ENCODE measurements around the gene RFT1. TPM values are rescaled to one million over a fixed set of nuclear protein-coding genes. Genes with fewer than 3 reads are reported as not detected.

RFT1 gene
- total RNA-seq, 4 donors from 2014 or later = 8.3 to 19.7 (median 10.2) TPM

GRCh38 chr3:53092942-53093341 lies 37.3 kb downstream of the RFT1 start:
- WGBS = 91% methylated on average over 2 of the region's 2 CpGs
- Histone ChIP-seq H3K36me3 (peaks cover 74% of the 10 kb centered on the region), H3K27ac (no peak overlapping the region), H3K27me3 (no peaks in the 10 kb centered on the region), H3K4me1 (peaks cover 16% of the 10 kb centered on the region), H3K4me3 (no peak overlapping the region), H3K9me3 (no peaks in the 10 kb centered on the region)
- TF ChIP-seq POLR2AphosphoS5 (IDR thresholded peaks at IDR 0.05) = no peak
- no peak for TF ChIP-seq CTCF (IDR thresholded peaks at IDR 0.05)
- TF ChIP-seq POLR2A (IDR thresholded peaks at IDR 0.05) = no peak
- TF ChIP-seq EP300 (IDR thresholded peaks at IDR 0.05) = no peak
- DNase-seq (ENCODE audit: low spot score in 2 of 2) = no peak

- WGBS = 97% methylated on average over 11 of the region's 11 CpGs
These were observed 38.0 kb downstream of the RFT1 start for GRCh38 chr3:53092216-53092615.

GRCh38 chr3:53091011-53091410 lies 39.2 kb downstream of the RFT1 start:
- 82% methylated on average over 5 of the region's 5 CpGs for WGBS
- Histone ChIP-seq H3K9me3 (no peaks in the 10 kb centered on the region), H3K27ac (no peak overlapping the region), H3K4me1 (peaks cover 16% of the 10 kb centered on the region), H3K4me3 (no peak overlapping the region), H3K27me3 (no peaks in the 10 kb centered on the region), H3K36me3 (peaks cover 66% of the 10 kb centered on the region)
- TF ChIP-seq POLR2AphosphoS5 (IDR thresholded peaks at IDR 0.05) = no peak
- no peak for DNase-seq (ENCODE audit: low spot score in 2 of 2)

More at GRCh38 chr3:53092216-53092615, 38.0 kb downstream of the RFT1 start:
- Histone ChIP-seq H3K4me1 (peaks cover 16% of the 10 kb centered on the region), H3K27me3 (no peaks in the 10 kb centered on the region), H3K9me3 (no peaks in the 10 kb centered on the region), H3K4me3 (no peak overlapping the region), H3K36me3 (peaks cover 67% of the 10 kb centered on the region), H3K27ac (no peak overlapping the region)
- no peak for DNase-seq (ENCODE audit: low spot score in 2 of 2)
- no peak for TF ChIP-seq EP300 (IDR thresholded peaks at IDR 0.05)
- no peak for TF ChIP-seq CTCF (IDR thresholded peaks at IDR 0.05)
- no peak for TF ChIP-seq POLR2AphosphoS5 (IDR thresholded peaks at IDR 0.05)
- no peak for TF ChIP-seq POLR2A (IDR thresholded peaks at IDR 0.05)

- Histone ChIP-seq H3K27ac (no peak overlapping the region), H3K4me3 (no peak overlapping the region), H3K9me3 (no peaks in the 10 kb centered on the region), H3K4me1 (peaks cover 17% of the 10 kb centered on the region), H3K27me3 (no peaks in the 10 kb centered on the region), H3K36me3 (peaks cover 53% of the 10 kb centered on the region)
- no peak for DNase-seq (ENCODE audit: low spot score in 2 of 2)
- TF ChIP-seq POLR2A (IDR thresholded peaks at IDR 0.05) (no peak), EP300 (IDR thresholded peaks at IDR 0.05) (no peak), POLR2AphosphoS5 (IDR thresholded peaks at IDR 0.05) (no peak), CTCF (IDR thresholded peaks at IDR 0.05) (no peak)
- no CpG with 5 or more reads among the region's 6 CpGs for WGBS
These were observed 40.7 kb downstream of the RFT1 start for GRCh38 chr3:53089511-53089910.

GRCh38 chr3:53085476-53085875 lies 44.8 kb downstream of the RFT1 start:
- 86% methylated on average over 10 of the region's 10 CpGs for WGBS

More at GRCh38 chr3:53085476-53085875, 44.8 kb downstream of the RFT1 start:
- H3K9me3 ChIP-seq = no peaks in the 10 kb centered on the region
- H3K4me3 ChIP-seq = no peak overlapping the region
- no peaks in the 10 kb centered on the region for H3K27me3 ChIP-seq
- no peak overlapping the region for H3K27ac ChIP-seq
- TF ChIP-seq POLR2A (IDR thresholded peaks at IDR 0.05) (no peak), EP300 (IDR thresholded peaks at IDR 0.05) (no peak), POLR2AphosphoS5 (IDR thresholded peaks at IDR 0.05) (no peak), CTCF (IDR thresholded peaks at IDR 0.05) (no peak)
- peaks cover 21% of the 10 kb centered on the region for H3K4me1 ChIP-seq
- DNase-seq (ENCODE audit: low spot score in 2 of 2) = peak in 1 of 2 donors; percentile 9
- peaks cover 15% of the 10 kb centered on the region for H3K36me3 ChIP-seq
